ENCODE data around the gene DYDC2.

DNA sequence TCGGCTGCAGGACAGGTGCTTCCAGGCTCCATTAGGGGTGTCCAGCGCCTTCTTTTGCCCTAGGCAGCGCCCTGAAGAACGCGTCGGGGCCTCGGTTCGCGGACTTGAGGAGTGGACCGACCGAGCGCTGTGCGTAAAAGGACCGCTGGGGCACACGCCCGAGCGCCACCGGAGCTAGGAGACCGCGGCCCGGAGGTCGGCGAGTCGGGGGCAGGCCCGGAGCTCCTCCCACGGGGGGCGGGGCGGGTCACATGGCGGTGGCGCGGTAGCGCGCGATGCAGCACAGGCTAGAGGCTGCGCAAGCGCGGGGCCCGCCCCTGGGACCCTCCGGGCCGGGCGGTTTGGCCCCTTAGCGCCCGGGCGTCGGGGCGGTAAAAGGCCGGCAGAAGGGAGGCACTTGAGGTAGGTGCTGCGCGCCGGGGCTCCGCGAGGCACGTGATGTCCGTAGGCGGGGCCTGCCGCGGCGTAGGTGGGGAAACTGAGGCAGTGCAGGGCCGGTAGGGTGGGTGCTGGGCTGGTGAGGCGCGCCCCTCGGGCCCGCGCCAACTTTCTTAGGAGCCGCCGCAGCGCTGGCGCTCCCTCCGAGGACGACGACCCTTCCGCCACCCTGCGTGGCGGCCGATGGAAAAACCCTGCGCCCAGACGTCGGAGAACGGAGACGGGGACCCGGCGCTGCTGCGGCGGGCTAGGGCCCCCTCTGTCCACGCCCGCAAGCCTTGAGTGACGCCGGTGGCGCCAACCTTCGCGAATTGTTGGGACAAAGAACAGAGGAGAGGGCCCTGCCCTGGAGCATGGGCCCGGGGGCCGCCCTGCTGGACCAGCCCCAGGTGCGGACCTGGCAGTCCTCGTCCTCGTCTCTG is 51.9 kb downstream of the DYDC2 start, which contains the start of gene PRXL2A:
- TF ChIP-seq CTCF (IDR thresholded peaks at IDR 0.05) = peak; percentile 17
- no peak for TF ChIP-seq EZH2 (IDR thresholded peaks at IDR 0.05)
- no peak for TF ChIP-seq EZH2phosphoT487 (IDR thresholded peaks at IDR 0.05)

All from neural progenitor cell (in vitro differentiated cells).